ENCODE data around the gene CMSS1.

CMSS1 gene

DNA sequence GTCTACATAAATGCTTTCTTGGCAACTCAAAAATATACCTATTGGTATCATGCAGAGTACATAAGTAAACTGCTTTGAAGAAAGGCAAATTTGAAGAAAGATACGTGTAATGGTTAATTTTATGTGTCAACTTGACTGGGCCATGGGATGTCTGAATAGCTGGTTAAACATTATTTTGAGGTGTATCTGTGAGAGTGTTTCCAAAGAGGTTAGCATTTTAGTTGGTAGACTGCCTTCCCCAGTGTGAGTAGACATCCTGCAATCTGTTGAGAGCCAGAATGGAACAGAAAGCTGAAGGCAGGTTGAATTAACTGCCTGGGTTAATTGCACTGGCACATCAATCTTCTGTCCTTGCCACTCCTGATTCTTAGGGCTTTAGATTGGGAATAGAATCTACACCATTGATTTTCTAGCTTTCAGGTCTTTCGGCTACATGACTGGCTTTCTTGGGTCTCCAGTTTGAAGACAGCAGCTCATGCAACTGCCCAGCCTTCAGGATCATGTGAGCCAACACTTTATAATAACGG lies 98.3 kb downstream of the CMSS1 start:
- ATAC-seq: no peak

DNA sequence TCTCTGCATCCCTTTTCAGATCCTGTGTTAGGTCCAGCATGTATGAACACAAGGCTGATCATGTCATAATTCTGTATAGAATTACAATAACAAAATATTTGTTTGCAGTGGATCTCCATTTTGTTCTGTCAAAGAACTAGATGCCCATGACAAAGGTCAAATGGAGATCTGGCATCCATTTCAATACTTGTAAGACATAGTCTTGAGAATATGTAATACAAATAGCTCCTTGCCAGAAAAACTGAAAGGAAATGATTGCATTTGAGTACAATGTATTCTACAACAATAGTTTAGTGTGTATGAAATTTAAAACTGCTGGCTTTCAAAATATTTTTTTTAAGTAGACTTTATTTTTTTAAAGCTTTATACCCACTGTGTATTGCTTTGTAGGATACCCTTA lies 101.1 kb downstream of the CMSS1 start:
- ATAC-seq: no peak
- TF ChIP-seq TCF4 (CRISPR knock-in tag; IDR thresholded peaks at IDR 0.05; ENCODE audit: borderline replicate concordance) (no peak), ZNF8 (CRISPR knock-in tag; IDR thresholded peaks at IDR 0.05) (no peak), TSHZ2 (CRISPR knock-in tag; IDR thresholded peaks at IDR 0.05) (no peak)

More for the DNA sequence above, 98.3 kb downstream of the CMSS1 start:
- TF ChIP-seq GLIS3 (CRISPR knock-in tag; IDR thresholded peaks at IDR 0.05): no peak
- no peak for TF ChIP-seq RARB (CRISPR knock-in tag; IDR thresholded peaks at IDR 0.05)
- TF ChIP-seq CREB5 (CRISPR knock-in tag; IDR thresholded peaks at IDR 0.05; ENCODE audit: low read depth): no peak
- TF ChIP-seq SNAI2 (CRISPR knock-in tag; IDR thresholded peaks at IDR 0.05): no peak

DNA sequence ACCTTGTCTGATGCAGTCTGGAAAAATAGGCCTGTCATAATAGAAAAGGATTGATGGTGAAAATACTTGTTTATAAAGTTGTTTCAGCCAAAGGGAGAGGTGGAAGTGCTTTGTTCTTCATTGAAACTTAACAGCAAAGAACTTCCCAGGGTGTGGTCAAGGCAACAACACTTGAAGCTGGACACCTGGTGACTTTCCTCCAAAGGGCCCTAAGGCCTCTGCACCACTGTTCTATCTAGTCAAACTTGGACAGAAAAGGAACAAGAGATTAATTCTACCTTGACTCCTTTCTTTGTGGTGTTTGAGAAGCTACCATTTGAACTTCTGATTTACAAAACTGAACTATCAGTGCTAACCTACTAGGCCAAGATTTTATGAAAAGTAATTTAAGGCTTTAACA lies 102.0 kb downstream of the CMSS1 start:
- no peak for TF ChIP-seq TSHZ2 (CRISPR knock-in tag; IDR thresholded peaks at IDR 0.05)
- TF ChIP-seq ZNF70 (CRISPR knock-in tag; IDR thresholded peaks at IDR 0.05): no peak
- TF ChIP-seq TCF4 (CRISPR knock-in tag; IDR thresholded peaks at IDR 0.05; ENCODE audit: borderline replicate concordance): no peak
- no peak for TF ChIP-seq ZFP3 (CRISPR knock-in tag; IDR thresholded peaks at IDR 0.05)
- TF ChIP-seq, protein P1, sequence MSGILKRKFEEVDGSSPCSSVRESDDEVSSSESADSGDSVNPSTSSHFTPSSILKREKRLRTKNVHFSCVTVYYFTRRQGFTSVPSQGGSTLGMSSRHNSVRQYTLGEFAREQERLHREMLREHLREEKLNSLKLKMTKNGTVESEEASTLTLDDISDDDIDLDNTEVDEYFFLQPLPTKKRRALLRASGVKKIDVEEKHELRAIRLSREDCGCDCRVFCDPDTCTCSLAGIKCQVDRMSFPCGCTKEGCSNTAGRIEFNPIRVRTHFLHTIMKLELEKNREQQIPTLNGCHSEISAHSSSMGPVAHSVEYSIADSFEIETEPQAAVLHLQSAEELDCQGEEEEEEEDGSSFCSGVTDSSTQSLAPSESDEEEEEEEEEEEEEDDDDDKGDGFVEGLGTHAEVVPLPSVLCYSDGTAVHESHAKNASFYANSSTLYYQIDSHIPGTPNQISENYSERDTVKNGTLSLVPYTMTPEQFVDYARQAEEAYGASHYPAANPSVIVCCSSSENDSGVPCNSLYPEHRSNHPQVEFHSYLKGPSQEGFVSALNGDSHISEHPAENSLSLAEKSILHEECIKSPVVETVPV (CRISPR knock-in tag; IDR thresholded peaks at IDR 0.05): no peak
- no peak for TF ChIP-seq POU6F1 (CRISPR knock-in tag; IDR thresholded peaks at IDR 0.05; ENCODE audit: borderline replicate concordance, low read depth)
- TF ChIP-seq CSDC2 (CRISPR knock-in tag; IDR thresholded peaks at IDR 0.05): no peak
- no peak for TF ChIP-seq ZNF8 (CRISPR knock-in tag; IDR thresholded peaks at IDR 0.05)
- TF ChIP-seq ESRRG (CRISPR knock-in tag; IDR thresholded peaks at IDR 0.05): no peak
- TF ChIP-seq SNAI2 (CRISPR knock-in tag; IDR thresholded peaks at IDR 0.05): no peak
- no peak for ATAC-seq

DNA sequence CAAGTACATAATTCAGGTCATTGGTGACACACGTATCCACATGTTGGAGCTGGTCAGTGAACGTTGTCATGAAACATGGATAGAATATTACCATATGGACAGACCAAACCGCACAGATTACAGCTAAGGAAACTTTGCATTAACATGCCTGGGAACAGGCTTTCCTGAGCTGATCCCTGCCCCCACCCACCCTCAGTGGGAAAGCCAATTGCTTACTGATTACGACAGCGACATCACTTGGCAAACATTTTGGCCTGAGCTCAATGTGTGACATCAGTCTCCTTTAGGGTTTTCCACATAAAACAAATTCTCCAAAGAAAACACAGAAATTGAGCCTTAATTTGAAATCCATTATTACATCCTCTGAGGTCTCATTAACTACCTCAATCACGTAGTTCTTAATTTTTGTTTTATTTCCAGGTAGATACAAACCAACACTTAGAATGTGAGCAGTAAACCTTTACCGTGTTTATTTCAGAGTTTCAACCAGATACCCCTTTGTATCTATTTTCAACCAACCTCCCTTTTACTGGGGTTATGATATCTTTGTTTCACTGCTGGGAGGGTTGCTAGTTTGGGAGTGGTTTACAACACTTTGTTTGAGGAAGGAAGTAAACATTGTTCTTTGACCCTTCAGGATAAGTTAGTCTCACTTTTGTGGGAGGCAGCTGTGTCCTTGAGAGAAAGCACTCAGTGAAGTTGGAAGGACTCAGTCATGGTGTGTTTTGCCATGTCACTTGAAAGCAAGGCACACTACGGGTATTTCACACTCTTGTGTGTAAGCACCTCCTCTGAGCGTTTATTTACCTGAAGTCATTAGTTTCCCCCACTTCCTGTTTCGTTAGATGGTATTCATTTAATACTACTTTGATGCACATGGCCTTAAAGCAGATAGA lies 103.1 kb downstream of the CMSS1 start:
- no peak for ATAC-seq
- TF ChIP-seq ISL1 (CRISPR knock-in tag; IDR thresholded peaks at IDR 0.05) (0 out of 2 replicates have a peak, but pooled peaks have one; percentile 19), ZFP3 (CRISPR knock-in tag; IDR thresholded peaks at IDR 0.05) (no peak)

Data from SK-N-SH treated with all-trans-retinoic acid at 6 μM for 48 hours (cell line).